SIG-M5 treated with dmso at 0.1 percent for 504 hours (cell line): ENCODE measurements around the gene G3BP2.
"Not testable (repeated sequence)": the region's sequence is repeated elsewhere in the genome, so short reads cannot be mapped to it uniquely, and the experiment has no call there.

Experiments used
- DNase-seq: peaks from one replicate; lab custom pipeline; 2025; ENCODE audit not compliant: unreplicated experiment; lab: John Stamatoyannopoulos, UW

G3BP2 gene

GRCh38 chr4:75685546-75686189 is 12.5 kb upstream of the G3BP2 start:
- no peak for DNase-seq

GRCh38 chr4:75683482-75684155 is 10.4 kb upstream of the G3BP2 start:
- no peak for DNase-seq

GRCh38 chr4:75679876-75680575 is 6.8 kb upstream of the G3BP2 start:
- no peak for DNase-seq

GRCh38 chr4:75678965-75679364 is 5.8 kb upstream of the G3BP2 start:
- no peak for DNase-seq

GRCh38 chr4:75678473-75678872 is 5.3 kb upstream of the G3BP2 start:
- DNase-seq, result no peak

GRCh38 chr4:75675004-75675531 is 1.9 kb upstream of the G3BP2 start:
- DNase-seq, result no peak

GRCh38 chr4:75673959-75674328 is 733 bp upstream of the G3BP2 start:
- DNase-seq, result no peak

GRCh38 chr4:75672461-75673026 is 667 bp downstream of the G3BP2 start:
- peak; percentile 50 for DNase-seq

GRCh38 chr4:75671802-75672421 is 1.3 kb downstream of the G3BP2 start:
- DNase-seq, result no peak

GRCh38 chr4:75668596-75668995 is 4.6 kb downstream of the G3BP2 start:
- no peak for DNase-seq

- not testable (repeated sequence) for DNase-seq
Measured at GRCh38 chr4:75667636-75668035, 5.6 kb downstream of the G3BP2 start.

GRCh38 chr4:75666299-75666698 is 6.9 kb downstream of the G3BP2 start:
- DNase-seq, result no peak

GRCh38 chr4:75664604-75665003 is 8.6 kb downstream of the G3BP2 start:
- DNase-seq, result not testable (repeated sequence)

GRCh38 chr4:75662626-75663025 is 10.6 kb downstream of the G3BP2 start:
- no peak for DNase-seq

- DNase-seq, result no peak
Measured at GRCh38 chr4:75660491-75660890, 12.7 kb downstream of the G3BP2 start.

GRCh38 chr4:75659512-75660031 is 13.6 kb downstream of the G3BP2 start:
- no peak for DNase-seq

GRCh38 chr4:75658876-75659275 is 14.3 kb downstream of the G3BP2 start:
- no peak for DNase-seq

- no peak for DNase-seq
Measured at GRCh38 chr4:75655562-75655961, 17.6 kb downstream of the G3BP2 start.

- no peak for DNase-seq
Measured at GRCh38 chr4:75654905-75655304, 18.3 kb downstream of the G3BP2 start.

- DNase-seq, result no peak
Measured at GRCh38 chr4:75653845-75654503, 19.2 kb downstream of the G3BP2 start.
